Activated CD4-positive, alpha-beta T cell treated with anti-CD3 and anti-CD28 coated beads, Interleukin-2, amount 10 ng/mL, durations not matched to agents 24 days and 14 days (primary cell): Measurements from ENCODE around the gene RPL35A. TPM values are rescaled to one million over a fixed set of nuclear protein-coding genes. Genes with fewer than 3 reads are reported as not detected.

ENCODE experiments used
- DNase-seq: peaks from one replicate; pipeline ENCODE4 v3.0.0; 2022
- H3K27ac Mint-ChIP-seq: one replicate; pipeline ENCODE4 v1.8.0; 2022; ENCODE audit warnings: mild to moderate bottlenecking, mixed read lengths
- H3K27me3 Mint-ChIP-seq: one replicate; pipeline ENCODE4 v1.8.0; 2022; ENCODE audit warnings: mixed read lengths
- H3K36me3 Mint-ChIP-seq: one replicate; pipeline ENCODE4 v1.8.0; 2022; ENCODE audit warnings: low read depth, mild to moderate bottlenecking, mixed read lengths
- H3K4me1 Mint-ChIP-seq: one replicate; pipeline ENCODE4 v1.8.0; 2021; ENCODE audit warnings: mixed read lengths
- H3K4me3 Mint-ChIP-seq: one replicate; pipeline ENCODE4 v1.8.0; 2022; ENCODE audit warnings: mild to moderate bottlenecking, moderate library complexity, mixed read lengths
- H3K9me3 Mint-ChIP-seq: one replicate; pipeline ENCODE4 v1.8.0; 2021; ENCODE audit warnings: mixed read lengths
- intact Hi-C: fragments of 100-400 bp; cut with micrococcal nuclease; formaldehyde crosslinking; loops from one replicate; pipeline ENCODE4 v1.15.1; 2023
- total RNA-seq: library from RNA; stranded (reverse); gene quantifications from 2 replicates; pipeline ENCODE4 v1.2.3, GENCODE V29; 2022

Gene RPL35A
- total RNA-seq, 1 donor from 2014 or later, result 1,372 TPM

- Mint-ChIP-seq H3K27ac (no peak overlapping the region), H3K9me3 (no peaks in the 10 kb centered on the region), H3K4me3 (no peak overlapping the region), H3K27me3 (no peaks in the 10 kb centered on the region), H3K4me1 (peaks cover 1% of the 10 kb centered on the region), H3K36me3 (peaks cover 2% of the 10 kb centered on the region)
- DNase-seq, result no peak
- intact Hi-C loops, result no loop called here
These were observed 13.1 kb upstream of the RPL35A start for GRCh38 chr3:197936819-197937384.

- intact Hi-C loops, result no loop called here
- Mint-ChIP-seq H3K4me1 (peaks cover 1% of the 10 kb centered on the region), H3K36me3 (peaks cover 2% of the 10 kb centered on the region), H3K27me3 (no peaks in the 10 kb centered on the region), H3K4me3 (no peak overlapping the region), H3K9me3 (no peaks in the 10 kb centered on the region), H3K27ac (no peak overlapping the region)
- no peak for DNase-seq
These were observed 9.1 kb upstream of the RPL35A start for GRCh38 chr3:197940745-197941384.

DNA sequence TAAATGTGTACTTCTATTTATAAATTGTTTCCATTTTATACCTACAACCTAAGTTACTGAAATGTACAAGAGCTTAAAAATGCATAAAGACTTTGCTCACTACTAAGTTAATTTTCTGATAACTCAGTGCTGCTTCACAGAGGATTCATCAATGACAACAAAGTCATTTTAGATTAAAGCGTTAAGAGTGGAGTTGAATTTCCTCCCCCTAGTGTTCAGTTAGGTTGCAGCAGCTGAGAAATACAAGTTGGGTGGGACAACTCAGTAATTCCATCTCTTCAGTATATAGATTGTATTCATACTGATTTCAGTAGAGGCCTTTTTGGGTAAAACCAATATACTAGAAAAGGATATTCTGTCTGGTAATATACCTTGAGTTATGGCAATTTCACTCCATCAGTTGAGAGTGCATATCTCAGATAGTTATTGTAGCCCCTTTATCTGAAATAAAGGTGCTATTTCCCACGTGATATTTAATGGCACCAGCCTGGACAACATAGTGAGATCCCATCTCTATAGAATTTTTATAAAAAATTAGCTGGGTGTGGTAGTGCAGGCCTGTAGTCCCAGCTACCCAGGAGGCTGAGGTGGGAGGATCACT, 6.9 kb upstream of the RPL35A start:
- peaks cover 2% of the 10 kb centered on the region for H3K27me3 Mint-ChIP-seq
- no peak overlapping the region for H3K4me3 Mint-ChIP-seq
- H3K9me3 Mint-ChIP-seq, result no peaks in the 10 kb centered on the region
- H3K4me1 Mint-ChIP-seq, result peaks cover 1% of the 10 kb centered on the region
- no peak overlapping the region for H3K27ac Mint-ChIP-seq
- intact Hi-C loops, result loop anchor here (1.0 kb wide), 1 partner anchor 37 kb away; no protein-coding TSS in a partner anchor
- peaks cover 2% of the 10 kb centered on the region for H3K36me3 Mint-ChIP-seq
- DNase-seq, result peak; percentile 78

DNA sequence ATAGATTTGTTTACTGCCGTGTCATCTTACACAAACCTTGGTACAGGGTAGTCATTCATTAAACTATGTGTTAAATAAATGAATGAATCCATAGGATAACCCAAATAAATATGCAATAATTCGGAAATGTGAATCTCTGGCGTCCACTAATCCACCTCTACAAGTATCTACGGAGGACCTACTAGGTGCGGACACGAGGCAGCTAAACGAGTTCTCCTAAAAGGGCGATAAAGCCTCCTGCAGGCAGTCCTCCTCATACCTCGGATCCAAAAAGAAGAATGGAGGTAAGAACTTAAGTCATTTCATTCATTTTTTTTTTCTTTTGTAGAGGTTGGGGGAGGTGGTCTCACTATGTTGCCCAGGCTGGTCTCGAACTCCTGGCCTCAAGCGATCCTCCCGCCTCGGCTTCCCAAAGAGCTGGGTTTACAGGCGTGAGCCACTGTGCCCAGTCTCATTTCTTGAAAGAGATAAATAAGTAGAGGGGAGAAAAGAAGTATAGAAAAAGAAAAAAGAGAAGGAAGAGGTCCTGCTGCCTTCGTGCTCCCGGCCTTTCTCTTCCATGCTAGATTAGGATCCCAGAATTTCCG, 706 bp upstream of the RPL35A start:
- Mint-ChIP-seq H3K9me3 (no peaks in the 10 kb centered on the region), H3K4me3 (peak overlapping the region; percentile 99), H3K36me3 (peaks cover 41% of the 10 kb centered on the region), H3K4me1 (peaks cover 33% of the 10 kb centered on the region), H3K27me3 (peaks cover 2% of the 10 kb centered on the region), H3K27ac (peak overlapping the region; percentile 99)
- intact Hi-C loops, result loop anchor here (1.0 to 5.0 kb wide), 3 partner anchors 43 to 157 kb away; partner anchors contain the start of gene LRCH3
- DNase-seq, result no peak

DNA sequence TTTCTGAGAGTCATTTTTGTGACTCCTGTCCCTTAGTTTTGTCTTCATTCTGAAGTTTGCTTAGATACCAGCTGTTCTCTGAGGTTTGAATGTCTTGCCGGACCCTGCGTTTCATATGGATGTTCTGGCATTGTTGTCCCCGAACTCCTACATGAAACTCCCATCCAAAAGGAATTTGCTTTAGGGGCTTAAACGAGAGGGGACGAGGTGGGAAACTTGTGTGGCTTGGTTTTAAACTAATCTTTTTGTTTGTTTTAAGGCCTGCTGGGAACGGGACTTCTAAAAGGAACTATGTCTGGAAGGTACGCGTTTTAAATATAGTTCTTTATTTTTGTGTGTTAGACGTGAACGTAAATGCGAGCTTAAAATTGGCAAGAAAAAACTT, 679 bp downstream of the RPL35A start:
- no peaks in the 10 kb centered on the region for H3K9me3 Mint-ChIP-seq
- peaks cover 2% of the 10 kb centered on the region for H3K27me3 Mint-ChIP-seq
- intact Hi-C loops, result loop anchor here (1.0 to 10.0 kb wide), 2 partner anchors 10 to 216 kb away; partner anchors contain the start of genes LMLN and RUBCN
- peak overlapping the region; percentile 99 for H3K27ac Mint-ChIP-seq
- peaks cover 36% of the 10 kb centered on the region for H3K4me1 Mint-ChIP-seq
- H3K36me3 Mint-ChIP-seq, result peaks cover 53% of the 10 kb centered on the region
- DNase-seq, result no peak
- peak overlapping the region; percentile 99 for H3K4me3 Mint-ChIP-seq

GRCh38 chr3:197951392-197951990, 1.5 kb downstream of the RPL35A start:
- no peak for DNase-seq
- peak overlapping the region; percentile 99 for H3K27ac Mint-ChIP-seq
- intact Hi-C loops, result loop anchor here (10.0 kb wide), 1 partner anchor 217 kb away; the partner anchor contains the start of gene RUBCN
- peaks cover 60% of the 10 kb centered on the region for H3K36me3 Mint-ChIP-seq
- peaks cover 2% of the 10 kb centered on the region for H3K27me3 Mint-ChIP-seq
- peak overlapping the region; percentile 99 for H3K4me3 Mint-ChIP-seq
- H3K9me3 Mint-ChIP-seq, result no peaks in the 10 kb centered on the region
- H3K4me1 Mint-ChIP-seq, result peaks cover 36% of the 10 kb centered on the region

DNA sequence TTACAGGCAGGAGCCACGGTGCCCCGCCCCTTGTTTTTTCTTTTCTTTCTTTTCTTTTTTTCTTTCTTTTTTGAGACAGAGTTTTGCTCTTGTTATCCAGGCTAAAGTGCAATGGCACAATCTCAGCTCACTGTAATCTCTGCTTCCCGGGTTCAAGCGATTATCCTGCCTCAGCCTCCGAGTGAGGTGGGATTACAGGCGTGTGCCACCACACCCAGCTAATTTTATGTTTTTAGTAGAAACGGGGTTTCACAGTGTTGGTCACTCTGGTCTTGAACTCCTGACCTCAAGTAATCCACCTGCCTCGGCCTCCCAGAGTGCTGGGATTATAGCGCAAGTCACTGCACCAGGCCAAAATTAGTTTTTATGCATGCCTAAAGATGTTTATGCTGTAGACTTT, 2.5 kb downstream of the RPL35A start:
- peak overlapping the region; percentile 24 for H3K27ac Mint-ChIP-seq
- intact Hi-C loops, result loop anchor here (10.0 kb wide), 1 partner anchor 218 kb away; the partner anchor contains the start of gene RUBCN
- H3K4me1 Mint-ChIP-seq, result peaks cover 40% of the 10 kb centered on the region

DNA sequence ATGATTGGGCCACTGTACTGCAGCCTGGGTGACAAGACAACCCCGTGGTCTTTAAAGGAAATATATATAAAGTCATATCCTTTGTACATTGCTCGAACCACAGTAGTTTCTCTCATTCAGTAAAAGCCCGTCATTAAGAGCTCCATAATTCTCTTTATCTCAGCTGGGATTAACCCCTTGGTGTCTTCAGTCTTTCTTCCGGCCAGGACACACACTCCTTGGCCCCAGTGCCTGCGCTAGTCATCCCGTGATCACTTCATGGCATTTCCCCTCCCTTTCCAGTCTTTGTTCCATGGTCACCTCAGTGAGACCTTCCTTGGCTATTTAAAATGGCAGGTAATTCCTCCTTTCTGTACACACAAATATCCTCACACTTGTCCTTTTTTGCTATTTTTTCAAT, 3.3 kb downstream of the RPL35A start:
- peaks cover 71% of the 10 kb centered on the region for H3K36me3 Mint-ChIP-seq
- no peaks in the 10 kb centered on the region for H3K27me3 Mint-ChIP-seq
- no peak for DNase-seq
- no peaks in the 10 kb centered on the region for H3K9me3 Mint-ChIP-seq
- H3K4me1 Mint-ChIP-seq, result peaks cover 46% of the 10 kb centered on the region
- peak overlapping the region; percentile 68 for H3K4me3 Mint-ChIP-seq
- H3K27ac Mint-ChIP-seq, result peak overlapping the region; percentile 52
- intact Hi-C loops, result loop anchor here (10.0 kb wide), 1 partner anchor 219 kb away; the partner anchor contains the start of gene RUBCN

More for the DNA sequence above, 2.5 kb downstream of the RPL35A start:
- Mint-ChIP-seq H3K36me3 (peaks cover 67% of the 10 kb centered on the region), H3K4me3 (peak overlapping the region; percentile 68), H3K9me3 (no peaks in the 10 kb centered on the region), H3K27me3 (peaks cover under 1% of the 10 kb centered on the region)
- no peak for DNase-seq

DNA sequence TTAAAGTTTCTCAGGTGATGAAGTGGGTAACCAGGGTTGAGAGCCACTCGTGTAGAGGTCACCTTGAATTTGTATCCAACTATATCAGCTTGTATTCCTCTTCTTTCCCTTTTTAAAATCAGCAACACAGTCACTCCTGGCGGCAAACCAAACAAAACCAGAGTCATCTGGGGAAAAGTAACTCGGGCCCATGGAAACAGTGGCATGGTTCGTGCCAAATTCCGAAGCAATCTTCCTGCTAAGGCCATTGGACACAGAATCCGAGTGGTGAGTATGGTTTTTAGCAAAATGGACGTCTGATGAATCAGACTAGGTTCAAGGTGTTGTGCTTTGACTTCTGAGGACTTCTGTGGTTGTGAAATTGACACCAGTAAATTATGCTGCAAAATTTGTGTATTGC, 3.9 kb downstream of the RPL35A start:
- peak overlapping the region; percentile 68 for H3K4me3 Mint-ChIP-seq
- DNase-seq, result no peak
- peaks cover 73% of the 10 kb centered on the region for H3K36me3 Mint-ChIP-seq
- H3K27me3 Mint-ChIP-seq, result no peaks in the 10 kb centered on the region
- peaks cover 49% of the 10 kb centered on the region for H3K4me1 Mint-ChIP-seq
- H3K27ac Mint-ChIP-seq, result peak overlapping the region; percentile 51
- no peaks in the 10 kb centered on the region for H3K9me3 Mint-ChIP-seq
- intact Hi-C loops, result loop anchor here (10.0 kb wide), 1 partner anchor 219 kb away; the partner anchor contains the start of gene RUBCN

GRCh38 chr3:197955892-197956477, 6.0 kb downstream of the RPL35A start:
- Mint-ChIP-seq H3K4me1 (peaks cover 52% of the 10 kb centered on the region), H3K27ac (no peak overlapping the region), H3K4me3 (no peak overlapping the region), H3K27me3 (no peaks in the 10 kb centered on the region), H3K9me3 (no peaks in the 10 kb centered on the region), H3K36me3 (peaks cover 68% of the 10 kb centered on the region)
- DNase-seq, result no peak
- intact Hi-C loops, result loop anchor here (5.0 to 10.0 kb wide), 2 partner anchors 204 to 221 kb away; partner anchors contain the start of gene RUBCN

- no peaks in the 10 kb centered on the region for H3K27me3 Mint-ChIP-seq
- peak overlapping the region; percentile 42 for H3K27ac Mint-ChIP-seq
- intact Hi-C loops, result loop anchor here (5.0 to 10.0 kb wide), 2 partner anchors 204 to 222 kb away; partner anchors contain the start of gene RUBCN
- DNase-seq, result no peak
- no peak overlapping the region for H3K4me3 Mint-ChIP-seq
- H3K4me1 Mint-ChIP-seq, result peaks cover 51% of the 10 kb centered on the region
- peaks cover 61% of the 10 kb centered on the region for H3K36me3 Mint-ChIP-seq
- no peaks in the 10 kb centered on the region for H3K9me3 Mint-ChIP-seq
These were observed 6.6 kb downstream of the RPL35A start for GRCh38 chr3:197956626-197956988.

- Mint-ChIP-seq H3K27me3 (no peaks in the 10 kb centered on the region), H3K36me3 (peaks cover 53% of the 10 kb centered on the region), H3K27ac (no peak overlapping the region), H3K4me3 (peak overlapping the region; percentile 4), H3K4me1 (peaks cover 54% of the 10 kb centered on the region), H3K9me3 (no peaks in the 10 kb centered on the region)
- DNase-seq, result no peak
- intact Hi-C loops, result loop anchor here (5.0 to 10.0 kb wide), 2 partner anchors 205 to 223 kb away; partner anchors contain the start of gene RUBCN
These were observed 7.8 kb downstream of the RPL35A start for GRCh38 chr3:197957790-197958133.

DNA sequence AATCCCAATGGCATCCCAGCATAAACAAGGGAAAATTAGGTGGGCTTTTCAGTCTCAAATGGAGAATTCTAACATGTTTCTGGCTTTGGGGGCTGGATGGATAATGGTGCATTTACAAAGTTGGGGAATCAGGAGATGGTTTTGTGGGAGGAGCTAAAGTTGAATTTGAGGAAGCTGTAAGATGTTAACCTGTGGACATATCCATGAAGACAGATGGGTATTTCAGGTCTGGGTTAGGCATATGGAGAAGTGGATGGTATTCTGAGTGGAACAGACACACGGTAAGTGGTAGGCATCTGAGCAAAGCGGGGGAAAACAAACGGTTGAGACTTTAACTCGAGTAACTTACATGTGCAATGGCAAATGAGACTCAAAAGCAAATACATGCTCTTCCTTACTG, 8.4 kb downstream of the RPL35A start:
- H3K27ac Mint-ChIP-seq, result peak overlapping the region; percentile 79
- H3K36me3 Mint-ChIP-seq, result peaks cover 47% of the 10 kb centered on the region

More for the DNA sequence above, 8.4 kb downstream of the RPL35A start:
- DNase-seq, result no peak
- no peaks in the 10 kb centered on the region for H3K27me3 Mint-ChIP-seq
- H3K9me3 Mint-ChIP-seq, result no peaks in the 10 kb centered on the region
- intact Hi-C loops, result loop anchor here (5.0 to 10.0 kb wide), 2 partner anchors 206 to 224 kb away; partner anchors contain the start of gene RUBCN
- peaks cover 50% of the 10 kb centered on the region for H3K4me1 Mint-ChIP-seq
- H3K4me3 Mint-ChIP-seq, result peak overlapping the region; percentile 96
